GM19035 (cell line): ENCODE results near the gene GGTLC2.
"Not testable (repeated sequence)": the region's sequence is repeated elsewhere in the genome, so short reads cannot be mapped to it uniquely, and the experiment has no call there.

Experiments used
- ATAC-seq: cut with Tn5 transposase; IDR thresholded peaks from one replicate; pipeline ENCODE4 v1.9.1; 2021; ENCODE audit not compliant: unreplicated experiment

GGTLC2 gene

DNA sequence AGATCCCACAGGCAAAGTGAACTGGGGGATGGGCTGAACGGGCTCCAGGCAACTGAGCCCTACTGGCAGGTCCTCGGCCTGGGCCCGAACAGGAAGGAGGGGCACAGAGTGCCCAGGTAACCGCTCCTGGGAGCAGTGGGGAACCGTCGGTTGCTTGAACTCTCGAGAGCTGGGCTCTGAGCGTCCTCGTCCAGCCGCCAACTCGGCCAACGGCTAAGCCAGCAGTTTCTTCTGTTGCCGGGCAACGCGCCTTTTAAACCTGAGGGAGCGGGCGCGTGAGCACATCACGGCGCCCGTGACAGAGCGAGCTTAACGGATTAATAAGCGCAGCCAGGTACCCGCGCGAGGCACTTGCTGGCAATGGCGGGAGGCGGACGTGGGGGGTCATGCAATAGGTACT is at the start of gene GGTLC2:
Gene GGTLC2 (plus strand): TSS at position 301 of the 400 bp plus-strand sequence. CDS start 1,732 bp downstream, outside the sequence.
- not testable (repeated sequence) for ATAC-seq

DNA sequence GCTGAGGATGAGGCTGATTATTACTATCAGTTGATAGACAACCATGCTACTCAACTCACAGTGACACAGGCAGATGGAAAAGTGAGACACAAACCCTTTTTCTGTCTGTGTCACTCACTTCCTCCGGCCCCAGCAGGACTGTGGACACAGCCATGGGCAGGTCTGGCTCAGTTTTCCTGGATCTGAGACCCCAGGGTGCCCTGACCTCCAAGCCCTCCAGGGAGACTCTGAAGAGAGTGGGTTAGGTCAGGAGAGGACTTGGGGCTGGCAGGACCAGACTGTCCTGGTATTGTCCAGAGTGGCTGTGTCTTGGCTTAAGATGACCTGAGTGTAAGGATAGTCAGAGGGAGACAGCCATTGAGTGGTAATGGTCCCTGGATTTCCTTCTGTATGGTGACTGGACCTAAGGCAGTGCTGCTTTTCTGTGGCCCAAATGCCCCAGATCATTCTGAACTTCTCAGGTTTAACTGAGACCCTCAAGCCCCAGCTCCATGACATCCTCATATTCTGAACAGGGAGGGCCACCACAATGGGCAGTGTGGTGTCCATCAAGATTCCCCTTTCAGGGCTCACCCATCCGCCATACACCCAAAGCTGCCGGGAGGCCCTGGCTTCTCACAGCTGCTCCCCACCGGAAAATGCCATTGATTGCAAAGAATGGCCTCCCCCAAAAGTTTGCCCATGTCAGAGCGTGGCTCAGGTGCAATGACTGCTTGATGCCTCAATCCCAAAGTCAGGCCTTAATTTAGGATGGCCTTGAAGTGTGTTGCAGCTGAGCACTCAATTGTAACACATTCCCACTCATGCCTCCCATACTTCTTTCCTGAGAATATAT is 49.2 kb upstream of the GGTLC2 start:
- ATAC-seq, result no peak

DNA sequence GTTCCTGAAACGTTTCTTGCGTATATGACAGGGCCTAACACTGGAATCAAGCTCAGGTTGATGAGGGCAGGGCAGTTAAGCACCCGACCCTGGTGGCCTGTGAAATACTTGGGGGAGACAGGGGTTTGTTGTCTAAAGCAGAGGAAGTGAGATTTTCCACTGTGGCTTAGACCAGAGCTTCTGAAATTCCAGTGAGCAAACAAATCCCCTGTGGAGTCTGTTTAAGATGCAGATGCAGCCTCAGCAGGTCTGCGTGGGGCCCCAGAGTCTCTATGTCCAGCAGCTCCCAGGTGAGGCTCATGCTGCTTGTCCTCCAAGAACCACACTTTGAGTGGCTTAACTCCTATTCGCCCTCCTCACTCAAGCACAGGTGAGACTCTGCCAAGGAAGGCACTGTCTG is 46.3 kb upstream of the GGTLC2 start:
- ATAC-seq, result no peak

DNA sequence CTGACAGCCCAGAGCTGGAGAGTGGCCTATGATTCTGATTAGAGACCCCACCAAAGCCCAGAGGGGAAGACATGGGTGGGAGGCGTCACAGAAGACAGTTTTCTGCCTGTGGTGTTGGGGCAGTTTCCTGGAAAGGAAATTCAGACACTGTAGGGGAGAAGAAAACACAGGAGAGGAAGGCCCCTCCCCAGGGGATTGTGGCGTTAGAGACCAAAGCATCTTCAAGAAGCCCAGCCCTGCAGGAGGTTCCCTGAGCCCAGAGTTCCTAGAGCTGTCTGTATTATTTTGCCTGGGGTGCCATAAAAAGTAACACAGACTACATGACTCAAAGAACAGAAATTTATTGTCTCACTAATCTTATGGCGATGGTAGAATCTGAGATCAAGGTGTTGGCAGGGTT is 45.2 kb upstream of the GGTLC2 start:
- ATAC-seq, result no peak

DNA sequence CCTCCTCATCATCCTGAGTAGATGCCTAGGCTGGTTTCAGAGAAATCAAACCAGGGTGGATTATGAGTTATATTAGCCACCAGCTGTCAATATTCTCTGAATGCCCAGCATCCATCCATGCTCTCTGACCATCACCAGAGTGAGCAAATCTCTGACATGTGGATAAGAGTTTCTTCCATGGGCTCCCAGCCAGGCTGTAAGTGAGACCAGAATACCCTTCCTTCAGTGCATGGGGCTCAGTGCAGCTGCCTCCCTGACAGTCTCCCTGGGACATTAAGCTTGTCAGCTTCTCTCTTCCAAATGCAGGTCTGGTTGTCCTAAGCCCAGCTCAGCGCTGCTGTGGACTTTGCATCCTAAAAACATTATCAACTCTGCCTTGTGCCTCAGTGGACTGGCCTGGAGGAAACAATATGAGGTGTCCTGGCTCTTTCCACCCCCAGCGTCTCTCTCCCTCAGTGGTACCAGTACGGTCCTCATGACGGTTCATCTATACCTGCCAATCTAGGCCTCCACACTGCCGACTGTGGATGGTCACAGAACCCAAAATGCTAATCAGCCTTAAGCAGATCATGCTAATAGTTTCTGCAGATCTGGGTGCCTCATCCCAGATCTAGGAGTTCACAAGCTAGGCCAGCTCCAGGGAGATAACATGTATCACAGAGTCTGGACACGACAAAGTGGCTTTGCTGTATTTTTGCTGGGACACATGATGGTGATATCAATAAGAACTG is 43.7 kb upstream of the GGTLC2 start:
- ATAC-seq, result no peak

DNA sequence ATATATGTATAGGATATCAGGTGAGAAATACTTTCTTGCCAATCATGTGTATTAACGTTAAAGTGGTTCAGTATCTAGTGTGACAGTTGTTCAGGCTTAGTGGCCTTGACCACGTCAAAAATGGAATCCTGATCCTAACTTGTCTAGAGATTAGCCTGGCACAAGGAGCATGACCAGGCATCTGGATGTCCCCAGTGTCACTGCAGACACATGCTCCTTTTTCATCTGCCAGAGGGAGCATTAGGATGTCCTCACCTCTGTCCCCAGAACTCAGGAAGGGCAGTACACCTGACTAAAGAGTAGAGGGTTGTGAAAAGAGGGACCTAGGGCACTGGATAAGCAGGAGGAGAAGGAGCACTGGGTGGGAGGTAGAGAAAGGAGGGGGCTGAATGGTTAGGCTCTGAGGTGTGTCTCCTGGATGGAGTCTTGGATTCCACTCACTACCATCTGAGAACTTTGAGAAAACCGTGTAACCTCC is 40.9 kb upstream of the GGTLC2 start:
- no peak for ATAC-seq

DNA sequence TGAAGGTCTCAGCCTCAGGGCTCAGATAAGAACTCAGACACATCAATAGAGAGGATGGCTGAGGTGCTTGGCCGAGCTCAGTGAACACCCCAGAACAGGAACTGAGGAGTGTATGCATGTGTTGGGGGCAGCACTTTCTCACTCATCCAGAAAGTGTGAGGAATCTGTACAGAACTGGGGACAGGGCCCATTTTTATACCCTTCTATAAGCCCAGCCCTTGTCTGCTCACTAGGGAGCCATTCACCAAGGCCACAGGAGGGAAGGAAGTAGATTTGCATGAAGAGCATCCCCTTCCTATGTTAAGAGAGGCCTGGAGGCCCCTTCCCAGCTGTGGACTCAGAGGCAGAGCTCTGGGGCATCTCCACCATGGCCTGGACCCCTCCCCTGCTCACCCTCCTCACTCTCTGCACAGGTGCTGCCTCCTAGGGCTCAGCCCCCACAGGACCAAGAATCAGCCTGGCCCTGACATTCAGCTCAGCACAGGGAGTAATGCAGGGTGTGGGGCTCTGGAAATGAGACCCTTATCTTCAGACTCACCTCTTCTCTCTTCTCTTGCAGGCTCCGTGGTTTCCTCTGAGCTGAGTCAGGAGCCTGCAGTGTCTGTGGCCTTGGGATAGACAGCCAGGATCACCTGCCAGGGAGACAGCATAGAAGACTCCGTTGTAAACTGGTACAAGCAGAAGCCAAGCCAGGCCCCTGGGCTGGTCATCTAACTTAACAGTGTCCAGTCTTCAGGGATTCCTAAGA is 39.9 kb upstream of the GGTLC2 start:
- no peak for ATAC-seq

DNA sequence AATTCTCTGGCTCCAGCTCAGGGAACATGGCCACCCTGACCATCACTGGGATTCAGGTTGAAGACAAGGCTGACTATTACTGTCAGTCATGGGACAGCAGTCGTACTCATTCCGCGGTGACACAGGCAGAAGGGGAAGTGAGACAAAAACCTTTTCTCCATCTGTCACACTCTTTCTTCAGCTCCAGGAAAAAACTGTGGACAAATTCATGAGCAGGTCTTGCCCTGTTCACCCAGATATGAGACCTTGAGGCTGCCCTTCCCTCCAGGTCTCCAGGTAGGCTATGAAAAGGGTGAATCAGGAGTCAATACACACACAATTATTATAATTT is 39.4 kb upstream of the GGTLC2 start:
- ATAC-seq, result no peak

DNA sequence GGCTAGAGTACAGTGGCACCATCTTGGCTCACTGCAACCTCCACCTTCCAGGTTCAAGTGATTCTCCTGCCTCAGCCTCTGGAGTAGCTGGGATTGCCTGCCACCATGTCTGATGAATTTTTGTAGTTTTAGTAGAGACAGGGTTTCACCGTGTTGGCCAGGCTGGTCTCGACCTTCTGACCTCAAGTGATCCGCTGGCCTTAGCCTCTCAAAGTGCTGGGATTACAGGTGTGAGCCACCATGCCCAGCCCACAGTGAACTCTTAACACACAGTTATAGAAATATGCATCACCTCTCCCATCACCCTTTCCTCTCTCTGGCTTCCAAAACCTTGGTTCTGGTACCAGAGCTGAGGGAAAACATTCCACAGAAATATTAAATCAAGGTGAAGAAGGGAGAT is 36.4 kb upstream of the GGTLC2 start:
- ATAC-seq, result not testable (repeated sequence)

DNA sequence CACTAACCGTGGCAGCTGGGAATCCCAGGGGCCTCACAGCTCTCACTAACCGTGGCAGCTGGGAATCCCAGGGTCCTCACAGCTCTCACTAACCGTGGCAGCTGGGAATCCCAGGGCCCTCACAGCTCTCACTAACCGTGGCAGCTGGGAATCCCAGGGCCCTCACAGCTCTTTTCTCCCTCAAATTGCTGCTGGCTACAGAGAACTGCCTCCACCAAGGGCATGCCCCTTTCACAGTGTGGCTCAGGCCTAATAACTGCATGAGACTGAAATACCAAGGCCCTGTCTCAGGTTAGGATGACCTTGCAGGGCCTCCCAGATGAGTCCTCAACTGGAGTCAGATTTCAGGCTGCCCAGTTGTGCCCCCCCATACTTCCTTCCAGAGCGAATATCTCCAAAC is 35.1 kb upstream of the GGTLC2 start:
- no peak for ATAC-seq

DNA sequence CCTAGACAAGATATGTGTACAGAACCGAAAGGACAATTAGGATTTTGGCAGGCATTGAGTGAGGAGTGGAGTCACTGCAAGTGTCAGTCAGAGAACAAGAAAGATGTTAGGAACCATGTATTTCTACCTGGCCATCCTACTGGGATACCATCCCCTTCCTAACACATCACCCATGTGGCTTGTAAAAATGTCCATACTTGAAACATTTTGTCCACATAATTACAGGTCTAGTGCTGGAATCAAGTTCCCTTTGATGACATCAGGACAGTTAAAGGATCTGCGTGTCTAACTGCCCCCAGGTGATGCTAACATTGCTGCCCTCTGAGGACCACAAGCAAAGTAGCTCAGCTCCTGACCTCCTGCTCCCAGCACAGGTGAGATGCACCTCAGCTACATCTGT is 31.9 kb upstream of the GGTLC2 start:
- ATAC-seq, result no peak

DNA sequence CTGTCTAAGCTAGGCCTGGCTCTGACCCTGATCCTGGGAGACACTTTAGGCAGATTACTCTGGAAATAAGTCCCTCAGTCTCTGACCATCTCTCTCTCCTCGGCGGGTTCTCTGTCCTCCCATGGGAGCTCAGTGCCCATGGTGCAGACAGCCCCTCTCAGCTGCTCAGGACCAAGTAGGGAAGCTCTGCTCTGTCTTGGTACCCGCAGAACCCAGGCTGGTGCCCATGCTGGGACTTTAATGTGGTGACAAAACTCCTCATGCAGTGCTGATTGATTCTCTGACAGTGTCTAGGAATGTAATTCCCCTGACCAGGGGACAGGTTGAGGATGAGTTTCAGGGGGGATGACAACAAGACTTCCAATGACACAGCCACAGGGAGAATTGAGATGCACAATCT is 30.3 kb upstream of the GGTLC2 start:
- ATAC-seq, result no peak

DNA sequence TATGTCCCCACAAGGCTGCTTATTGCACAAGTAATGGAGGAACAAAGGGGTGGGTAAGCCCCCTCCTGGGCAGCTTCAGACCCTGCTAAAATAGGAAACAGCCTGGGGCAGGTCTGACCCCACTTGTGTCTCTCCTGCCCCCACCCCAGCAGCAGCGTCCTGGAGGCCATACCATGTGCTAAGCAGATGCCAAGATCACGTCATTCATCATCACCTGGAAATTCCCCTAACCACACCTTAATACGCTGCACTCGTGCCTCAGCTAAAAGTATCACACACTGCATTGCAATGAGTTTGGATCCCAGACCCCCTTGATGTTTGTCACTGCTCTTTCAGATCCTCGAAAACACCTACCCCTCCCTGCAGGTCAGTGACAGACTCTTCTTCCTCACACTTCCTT is 27.8 kb upstream of the GGTLC2 start:
- no peak for ATAC-seq

DNA sequence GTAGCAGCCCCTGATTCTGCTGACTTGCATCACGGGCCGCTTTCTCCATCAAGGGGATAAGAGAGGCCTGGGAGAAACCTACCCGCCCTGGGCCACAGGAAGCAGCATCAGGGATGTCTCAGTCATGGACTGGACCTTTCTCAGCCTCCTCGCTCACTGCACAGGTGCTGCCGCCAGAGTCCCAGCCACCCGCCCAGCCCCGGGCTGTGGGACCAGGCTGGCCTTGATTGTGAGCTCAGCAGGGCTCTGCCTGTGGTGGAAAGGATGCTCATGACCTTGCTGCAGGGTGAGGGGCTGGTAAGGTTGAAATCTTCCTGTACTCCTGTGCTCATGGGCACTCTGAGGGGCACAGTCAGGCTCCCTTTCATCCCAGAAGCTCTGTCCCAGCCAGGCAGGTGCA is 26.0 kb upstream of the GGTLC2 start:
- ATAC-seq, result no peak

DNA sequence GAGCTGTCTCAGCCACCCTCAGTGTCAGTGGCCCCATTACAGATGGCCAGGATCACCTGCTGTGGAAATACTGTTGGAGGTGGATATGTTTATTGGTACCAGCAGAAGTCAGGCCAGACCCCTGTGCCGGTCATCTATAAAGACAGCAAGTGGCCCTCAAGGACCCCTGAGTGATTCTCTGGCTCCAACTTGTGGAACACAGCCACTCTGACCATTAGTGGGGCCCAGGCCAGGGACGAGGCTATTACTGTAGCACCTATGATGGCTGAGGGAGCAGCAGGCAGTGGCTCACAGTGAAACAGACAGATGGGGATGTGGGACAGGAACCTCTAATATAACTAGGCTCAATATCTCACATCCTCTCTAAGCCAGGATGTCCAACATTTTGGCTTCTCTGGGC is 25.5 kb upstream of the GGTLC2 start:
- ATAC-seq, result no peak

DNA sequence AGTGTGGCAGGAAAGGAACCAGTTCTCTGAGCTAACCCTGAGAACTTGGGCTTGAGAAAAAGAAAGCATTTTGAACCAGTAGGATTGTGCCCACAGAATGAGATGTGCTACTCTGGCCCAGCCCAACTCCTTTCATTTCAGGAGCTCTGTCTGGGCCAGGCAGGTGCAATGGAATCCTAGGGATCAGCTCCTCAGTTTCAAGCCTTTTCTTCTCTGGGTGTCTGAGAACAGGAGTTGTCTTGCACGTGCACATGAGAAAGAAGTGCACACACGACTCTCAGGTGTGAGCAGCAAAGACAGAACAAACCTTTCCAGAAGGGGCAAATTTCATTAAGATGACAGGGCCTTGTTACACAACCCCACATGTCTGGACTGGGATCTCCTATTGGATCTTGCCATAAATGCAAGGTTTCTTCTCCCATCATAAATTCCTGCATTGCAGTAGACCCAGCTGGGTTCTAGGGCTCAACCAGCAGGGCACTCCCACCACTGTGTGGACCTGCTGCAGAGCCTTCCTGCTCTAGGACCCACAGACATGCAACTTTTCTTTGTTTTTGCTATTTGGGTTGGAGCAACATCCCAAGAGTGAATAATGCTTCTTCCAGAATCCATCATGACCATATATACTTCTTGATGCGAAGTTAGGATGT is 24.5 kb upstream of the GGTLC2 start:
- ATAC-seq, result no peak

DNA sequence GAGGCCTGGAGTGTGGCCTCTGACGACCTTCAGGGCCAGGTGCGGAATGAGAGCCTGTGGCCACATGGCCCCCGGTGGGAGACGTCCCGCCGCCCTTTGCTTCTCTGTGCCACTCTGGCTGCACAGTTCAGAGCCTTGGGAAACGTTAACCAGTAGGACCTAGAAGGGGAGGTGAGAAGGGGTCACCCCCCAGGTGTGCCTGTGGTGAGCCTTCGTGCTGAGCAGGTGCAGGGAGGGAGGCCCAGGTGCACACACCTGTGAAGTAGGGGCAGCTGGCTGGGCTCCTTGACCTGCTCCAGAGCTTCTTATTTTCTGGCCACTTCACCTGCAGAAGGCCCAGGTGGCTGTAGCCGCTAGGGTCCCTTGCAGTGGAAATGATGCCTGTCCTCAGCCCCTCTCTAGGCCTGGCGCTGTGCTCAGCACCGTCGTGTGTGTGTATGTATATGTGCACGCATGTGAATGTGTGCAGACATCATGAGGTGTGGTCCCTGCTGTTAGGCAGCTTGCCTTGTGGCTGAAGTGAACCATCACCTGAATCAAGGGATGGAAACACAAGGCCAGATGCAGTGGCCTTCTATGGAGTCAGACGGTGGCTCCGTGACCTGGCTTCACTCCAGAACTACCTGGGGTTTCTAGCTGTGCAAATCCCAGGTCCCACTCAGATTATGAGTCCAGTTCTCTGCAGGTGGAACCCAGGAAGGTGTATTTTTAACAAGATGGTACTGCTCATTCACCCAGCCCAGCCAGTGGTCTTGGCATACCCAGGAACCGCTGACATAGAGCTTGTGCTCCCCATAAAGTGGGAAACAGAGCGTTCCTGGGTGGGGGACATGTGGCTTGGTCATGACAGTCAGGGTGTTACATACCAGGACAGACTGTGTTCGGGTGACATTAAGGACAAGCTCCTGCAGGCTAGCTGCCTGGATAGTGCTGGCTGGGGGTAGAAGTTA is 15.6 kb upstream of the GGTLC2 start:
- not testable (repeated sequence) for ATAC-seq

DNA sequence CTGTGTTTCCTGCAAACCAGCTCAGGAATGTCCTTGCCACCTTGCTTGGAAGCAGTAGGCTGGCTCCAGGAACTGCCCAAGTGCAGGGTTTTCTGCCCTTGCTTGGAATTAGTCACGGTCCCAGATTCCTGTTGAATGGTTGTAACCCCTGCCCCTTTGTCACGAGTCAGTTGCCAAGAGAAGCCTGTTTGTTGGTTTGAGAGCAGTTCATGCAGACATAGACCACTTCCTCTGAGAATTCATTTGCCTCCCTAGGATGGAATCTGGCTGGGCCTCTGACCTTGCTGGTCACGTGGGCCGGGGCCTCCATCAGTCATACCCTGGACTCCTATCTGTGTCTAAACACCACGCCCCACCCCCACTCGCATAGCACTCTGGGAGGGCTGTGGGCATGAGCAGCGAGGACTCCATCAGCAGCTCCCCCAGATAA is 13.2 kb upstream of the GGTLC2 start:
- not testable (repeated sequence) for ATAC-seq

DNA sequence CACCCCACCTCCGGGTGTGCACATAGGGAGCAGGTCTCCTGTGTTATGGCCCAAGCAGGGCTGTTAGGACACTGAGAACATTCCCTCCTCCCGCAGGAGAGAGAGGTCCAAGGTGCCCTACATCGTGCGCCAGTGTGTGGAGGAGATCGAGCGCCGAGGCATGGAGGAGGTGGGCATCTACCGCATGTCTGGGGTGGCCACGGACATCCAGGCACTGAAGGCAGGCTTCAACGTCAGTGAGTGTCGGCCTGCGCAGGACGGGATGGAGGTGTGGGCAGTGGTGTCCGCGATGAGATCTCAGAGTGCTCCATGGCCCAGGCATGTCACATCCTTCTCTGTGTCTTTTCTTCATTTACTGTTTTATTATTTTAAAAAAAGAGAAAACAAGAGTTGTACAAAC is 12.2 kb upstream of the GGTLC2 start:
- not testable (repeated sequence) for ATAC-seq

DNA sequence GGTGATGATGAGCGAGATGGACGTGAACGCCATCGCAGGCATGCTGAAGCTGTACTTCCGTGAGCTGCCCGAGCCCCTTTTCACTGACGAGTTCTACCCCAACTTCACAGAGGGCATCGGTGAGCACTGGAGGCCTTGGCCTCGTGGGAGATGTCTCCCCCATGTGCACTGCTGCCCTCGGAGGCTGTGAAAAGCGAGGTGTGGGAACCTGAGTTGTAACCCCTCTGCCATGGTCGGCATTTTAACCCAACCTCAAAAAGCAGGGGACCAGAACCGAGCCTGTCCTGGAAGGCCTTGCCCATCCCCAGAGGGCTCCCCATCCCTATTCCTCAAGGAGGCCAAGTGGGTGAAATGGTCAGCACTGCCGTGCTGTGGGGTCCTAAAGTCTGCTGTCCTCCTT is 10.9 kb upstream of the GGTLC2 start:
- not testable (repeated sequence) for ATAC-seq
